Caco-2 (cell line): ENCODE measurements around the gene CRYGB. TPM values are rescaled to one million over a fixed set of nuclear protein-coding genes. Genes with fewer than 3 reads are reported as not detected.
A peak's percentile ranks its signal among the peaks of the same experiment; 100 is the strongest.
"Not testable (repeated sequence)": the region's sequence is repeated elsewhere in the genome, so short reads cannot be mapped to it uniquely, and the experiment has no call there.

ENCODE experiments used
- BruUV-seq: library from RNA; stranded (reverse); fragments of 400-500 nt; replicated peaks from 2 replicates; lab custom pipeline; 2021; lab: Mats Ljungman, UMichigan
- CTCF ChIA-PET: fragments of 300-600 bp; sonication (Branson Sonifier 250); formaldehyde crosslinking; loops from one replicate; lab custom pipeline; 2022; ENCODE audit warnings: antibody characterized with exemption; lab: Charles Lee
- POLR2A ChIA-PET: fragments of 300-600 bp; sonication (Branson Sonifier 250); formaldehyde crosslinking; loops from one replicate; lab custom pipeline; 2022; ENCODE audit warnings: antibody characterized with exemption; lab: Charles Lee
- DNase-seq, 2 experiments: peaks; one replicate each; pipeline versions ENCODE4 v3.0.0 to v3.0.0-alpha.2; 2020 to 2022
- H3K27me3 ChIP-seq: replicated peaks from 2 replicates; pipeline ENCODE4 v1.6.0; 2011; ENCODE audit warnings: low read length; ENCODE audit not compliant: control insufficient read depth, insufficient read depth
- H3K36me3 ChIP-seq: 2 replicates; pipeline ENCODE4 v1.5.1; 2011; ENCODE audit warnings: low read length; ENCODE audit not compliant: control insufficient read depth, insufficient read depth
- H3K4me1 ChIP-seq: fragments of 250-450 bp; sonication (Bioruptor Pico); 2 replicates; pipeline ENCODE4 v1.5.1; 2020; ENCODE audit warnings: mild to moderate bottlenecking
- H3K4me3 ChIP-seq: 2 replicates; pipeline ENCODE4 v1.5.1; 2011; ENCODE audit warnings: low read depth, mild to moderate bottlenecking, control low read depth, low read length
- H3K9me3 ChIP-seq: fragments of 250-450 bp; sonication (Bioruptor Pico); 2 replicates; pipeline ENCODE4 v1.5.1; 2020; ENCODE audit warnings: mild to moderate bottlenecking, moderate library complexity
- H3K27ac Mint-ChIP-seq: one replicate; pipeline ENCODE4 v1.8.0; 2022; ENCODE audit warnings: mixed read lengths; ENCODE audit not compliant: unreplicated experiment
- H3K27me3 Mint-ChIP-seq: one replicate; pipeline ENCODE4 v1.8.0; 2022; ENCODE audit warnings: mixed read lengths; ENCODE audit not compliant: insufficient read depth, unreplicated experiment
- H3K36me3 Mint-ChIP-seq: one replicate; pipeline ENCODE4 v1.8.0; 2022; ENCODE audit warnings: mild to moderate bottlenecking, mixed read lengths; ENCODE audit not compliant: insufficient read depth, unreplicated experiment
- H3K4me1 Mint-ChIP-seq: one replicate; pipeline ENCODE4 v1.8.0; 2022; ENCODE audit warnings: low read depth, mixed read lengths; ENCODE audit not compliant: unreplicated experiment
- H3K4me3 Mint-ChIP-seq: one replicate; pipeline ENCODE4 v1.8.0; 2022; ENCODE audit warnings: mild to moderate bottlenecking, moderate library complexity, mixed read lengths; ENCODE audit not compliant: unreplicated experiment
- H3K9me3 Mint-ChIP-seq: one replicate; pipeline ENCODE4 v1.8.0; 2022; ENCODE audit warnings: mixed read lengths; ENCODE audit not compliant: unreplicated experiment
- CTCF ChIP-seq, 2 experiments: fragments of 200-600 bp in 1 of 2; IDR thresholded peaks; 1 replicate in 1 of 2; 2 replicates in 1 of 2; pipeline versions ENCODE4 v1.5.1 to v1.8.0; 2011 to 2022; ENCODE audit warnings: antibody characterized with exemption in 1 of 2, control low read depth in 1 of 2, inconsistent platforms in 1 of 2, low read depth in 1 of 2, low read length in 1 of 2, mild to moderate bottlenecking in 1 of 2, moderate library complexity in 1 of 2; ENCODE audit not compliant: insufficient read depth in 1 of 2, severe bottlenecking in 1 of 2, unreplicated experiment in 1 of 2
- intact Hi-C: fragments of 100-400 bp; cut with micrococcal nuclease; formaldehyde crosslinking; loops from one replicate; pipeline ENCODE4 v1.10.0; 2022; ENCODE audit not compliant: unreplicated experiment
- total RNA-seq: library from RNA; stranded (reverse); gene quantifications from 2 replicates; pipeline ENCODE4 v1.2.3, GENCODE V29; 2022

CRYGB gene
- total RNA-seq, 1 experiment from 2014 or later, result not detected

- BruUV-seq, result no TSS peak
- H3K4me1 ChIP-seq, result peaks cover 31% of the 10 kb centered on the region
- CTCF ChIA-PET, result no interaction called here
- POLR2A ChIA-PET, result no interaction called here
- intact Hi-C loops, result no loop called here
- no peak overlapping the region for H3K4me3 ChIP-seq
- Mint-ChIP-seq H3K4me3 (no peak overlapping the region), H3K27ac (no peak overlapping the region), H3K27me3 (no peaks in the 10 kb centered on the region), H3K9me3 (no peaks in the 10 kb centered on the region), H3K36me3 (peaks cover 10% of the 10 kb centered on the region), H3K4me1 (peaks cover 37% of the 10 kb centered on the region)
- DNase-seq, result no peak
- no peaks in the 10 kb centered on the region for H3K27me3 ChIP-seq
- no peaks in the 10 kb centered on the region for H3K9me3 ChIP-seq
- H3K36me3 ChIP-seq, result no peaks in the 10 kb centered on the region
- no peak for TF ChIP-seq CTCF (IDR thresholded peaks at IDR 0.05; ENCODE audit: insufficient read depth in 1 of 2, low read depth in 1 of 2, low read length in 1 of 2, severe bottlenecking in 1 of 2, unreplicated experiment in 1 of 2)
Observed at GRCh38 chr2:208127090-208127489, 18.9 kb downstream of the CRYGB start.

- H3K4me1 ChIP-seq, result peaks cover 27% of the 10 kb centered on the region
- peaks cover 10% of the 10 kb centered on the region for H3K36me3 Mint-ChIP-seq
- no peaks in the 10 kb centered on the region for H3K27me3 ChIP-seq
- no peaks in the 10 kb centered on the region for H3K9me3 ChIP-seq
- DNase-seq, result no peak
- intact Hi-C loops, result no loop called here
- H3K4me1 Mint-ChIP-seq, result peaks cover 27% of the 10 kb centered on the region
- ChIA-PET CTCF (interaction anchor here (0.7 to 0.9 kb wide), 2 partner anchors 85 to 100 kb away, joined by 3 to 5 read pairs; partner anchors contain the start of gene PLEKHM3), POLR2A (interaction anchor here (0.6 kb wide), 1 partner anchor 11 kb away, joined by 3 read pairs; no protein-coding TSS in a partner anchor)
- no peaks in the 10 kb centered on the region for H3K27me3 Mint-ChIP-seq
- H3K27ac Mint-ChIP-seq, result peak overlapping the region; percentile 88
- TF ChIP-seq CTCF (IDR thresholded peaks at IDR 0.05; ENCODE audit: insufficient read depth in 1 of 2, low read depth in 1 of 2, low read length in 1 of 2, severe bottlenecking in 1 of 2, unreplicated experiment in 1 of 2), result no peak
- H3K9me3 Mint-ChIP-seq, result no peaks in the 10 kb centered on the region
- no peaks in the 10 kb centered on the region for H3K36me3 ChIP-seq
- H3K4me3 Mint-ChIP-seq, result peak overlapping the region; percentile 44
- no peak overlapping the region for H3K4me3 ChIP-seq
- no TSS peak for BruUV-seq
Observed at GRCh38 chr2:208125251-208125650, 20.7 kb downstream of the CRYGB start.

GRCh38 chr2:208124013-208124715 lies 21.8 kb downstream of the CRYGB start, which contains the start of gene CRYGD:
Gene CRYGD, minus strand, starts transcription at chr2:208124524. Its CDS starts 51 bp downstream, at chr2:208124473.
- DNase-seq, intact Hi-C loops, BruUV-seq, CTCF ChIA-PET, H3K27me3 Mint-ChIP-seq, H3K36me3 ChIP-seq, H3K9me3 ChIP-seq, H3K9me3 Mint-ChIP-seq, H3K4me3 ChIP-seq, POLR2A ChIA-PET, H3K27me3 ChIP-seq: not testable (repeated sequence)
- peaks cover 22% of the 10 kb centered on the region for H3K4me1 ChIP-seq
- Mint-ChIP-seq H3K4me3 (peak within 1 kb of the TSS; percentile 44), H3K27ac (peak within 1 kb of the TSS; percentile 88), H3K4me1 (peaks cover 20% of the 10 kb centered on the region), H3K36me3 (peaks cover 13% of the 10 kb centered on the region)
